Right atrium auricular region (tissue), 2 donors: ENCODE data around the gene C3orf18. TPM values are rescaled to one million over a fixed set of nuclear protein-coding genes. Genes with fewer than 3 reads are reported as not detected.
A peak's percentile ranks its signal among the peaks of the same experiment; 100 is the strongest.

Experiments
- DNase-seq: peaks from one replicate; pipeline ENCODE4 v3.0.0-alpha.2; 2019; ENCODE audit warnings: low spot score
- H3K27ac ChIP-seq, 2 donors: fragments of 200-600 bp; sonication (generic); 1 replicate in 1 of 2; 2 replicates in 1 of 2; pipeline ENCODE4 v1.5.1; 2016 to 2019
- H3K27me3 ChIP-seq, 2 donors: fragments of 200-600 bp; sonication (generic); one replicate each; pipeline versions ENCODE4 v1.5.1 to v1.6.0; 2017 to 2019
- H3K36me3 ChIP-seq: fragments of 200-600 bp; sonication (generic); one replicate; pipeline ENCODE4 v1.5.1; 2016
- H3K4me1 ChIP-seq, 2 donors: fragments of 200-600 bp; sonication (generic); one replicate each; pipeline versions ENCODE4 v1.5.1 to v1.6.0; 2017 to 2019
- H3K4me3 ChIP-seq, 2 donors: fragments of 200-600 bp; sonication (generic); 1 replicate in 1 of 2; 2 replicates in 1 of 2; pipeline ENCODE4 v1.5.1; 2017 to 2019; ENCODE audit warnings: mild to moderate bottlenecking in 1 of 2, moderate library complexity in 1 of 2
- H3K9me3 ChIP-seq, 2 donors: fragments of 200-600 bp; sonication (generic); one replicate each; pipeline ENCODE4 v1.5.1; 2019
- total RNA-seq, 2 donors: library from RNA; depleted of rRNA; stranded (reverse); fragments of >200 nt; gene quantifications; one replicate each; pipeline ENCODE4 v1.1.0, GENCODE V29; 2016
- TF ChIP-seq, protein P1 (sequence below), 2 donors: fragments of 200-600 bp; sonication (generic); IDR thresholded peaks; one replicate each; pipeline ENCODE4 v1.5.1; 2019; ENCODE audit warnings: antibody characterized with exemption in 2 of 2

C3orf18 gene
- total RNA-seq, 2 donors from 2014 or later, result 25.6 to 34.8 TPM

DNA sequence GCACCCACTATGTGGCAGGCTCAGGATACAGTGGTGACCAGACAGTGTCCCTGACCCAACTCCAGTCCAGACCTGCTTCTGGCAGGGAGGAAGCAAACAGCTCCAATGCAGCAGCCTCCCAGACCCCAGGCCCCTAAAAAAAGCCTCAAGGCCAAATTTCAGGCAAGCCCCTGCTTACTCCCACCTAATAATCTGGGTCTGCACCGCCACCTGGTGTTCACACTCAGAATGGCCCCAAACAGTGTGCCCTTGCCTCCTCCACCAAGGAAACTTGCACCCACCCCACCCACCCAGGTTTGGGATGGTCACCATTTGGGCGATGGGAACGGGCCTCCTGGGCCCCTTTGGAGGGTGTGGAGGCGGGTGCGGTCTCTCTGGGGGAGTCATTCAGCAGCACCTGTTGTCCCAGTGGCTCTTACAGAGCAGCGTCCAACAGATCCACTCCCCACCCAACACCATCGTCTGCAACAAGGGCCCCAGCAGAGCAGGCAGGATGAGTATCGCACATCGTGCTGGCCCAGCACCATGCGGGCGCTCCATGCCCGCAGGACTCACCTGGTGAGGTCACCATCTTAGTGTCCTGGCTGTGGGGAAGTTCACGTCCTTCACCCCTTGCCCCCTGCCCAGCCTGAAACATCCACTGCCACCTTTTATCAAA is 17.3 kb downstream of the C3orf18 start:
- H3K9me3 ChIP-seq, result no peaks in the 10 kb centered on the region
- no peaks in the 10 kb centered on the region for H3K27me3 ChIP-seq
- no peaks in the 10 kb centered on the region for H3K4me1 ChIP-seq
- H3K36me3 ChIP-seq, result no peaks in the 10 kb centered on the region
- no peak overlapping the region for H3K4me3 ChIP-seq
- H3K27ac ChIP-seq, result no peak overlapping the region
- TF ChIP-seq, protein P1, sequence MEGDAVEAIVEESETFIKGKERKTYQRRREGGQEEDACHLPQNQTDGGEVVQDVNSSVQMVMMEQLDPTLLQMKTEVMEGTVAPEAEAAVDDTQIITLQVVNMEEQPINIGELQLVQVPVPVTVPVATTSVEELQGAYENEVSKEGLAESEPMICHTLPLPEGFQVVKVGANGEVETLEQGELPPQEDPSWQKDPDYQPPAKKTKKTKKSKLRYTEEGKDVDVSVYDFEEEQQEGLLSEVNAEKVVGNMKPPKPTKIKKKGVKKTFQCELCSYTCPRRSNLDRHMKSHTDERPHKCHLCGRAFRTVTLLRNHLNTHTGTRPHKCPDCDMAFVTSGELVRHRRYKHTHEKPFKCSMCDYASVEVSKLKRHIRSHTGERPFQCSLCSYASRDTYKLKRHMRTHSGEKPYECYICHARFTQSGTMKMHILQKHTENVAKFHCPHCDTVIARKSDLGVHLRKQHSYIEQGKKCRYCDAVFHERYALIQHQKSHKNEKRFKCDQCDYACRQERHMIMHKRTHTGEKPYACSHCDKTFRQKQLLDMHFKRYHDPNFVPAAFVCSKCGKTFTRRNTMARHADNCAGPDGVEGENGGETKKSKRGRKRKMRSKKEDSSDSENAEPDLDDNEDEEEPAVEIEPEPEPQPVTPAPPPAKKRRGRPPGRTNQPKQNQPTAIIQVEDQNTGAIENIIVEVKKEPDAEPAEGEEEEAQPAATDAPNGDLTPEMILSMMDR (IDR thresholded peaks at IDR 0.05), result peak; percentile 71 to 84
- no peak for DNase-seq

DNA sequence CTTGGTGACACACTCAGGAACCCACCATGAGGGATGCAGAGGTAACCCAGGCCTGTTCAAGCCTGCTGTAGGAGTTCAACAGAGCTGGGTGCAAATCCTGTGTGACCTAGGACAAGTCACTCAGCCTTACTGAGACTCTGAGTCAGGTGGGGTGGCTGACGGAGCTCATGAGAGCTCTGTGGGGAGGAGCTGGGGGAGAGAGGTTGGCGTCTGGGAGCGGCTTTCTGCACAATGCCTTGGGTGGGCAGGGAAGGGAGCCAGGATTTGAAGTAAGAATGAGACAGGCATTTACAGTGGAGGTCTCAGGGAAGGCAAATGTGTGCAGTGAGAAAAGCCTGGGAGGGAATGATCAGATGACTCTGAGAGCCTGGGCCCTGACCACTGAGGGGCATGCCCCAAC is 18.3 kb downstream of the C3orf18 start:
- H3K4me1 ChIP-seq, result no peaks in the 10 kb centered on the region
- H3K9me3 ChIP-seq, result no peaks in the 10 kb centered on the region
- H3K4me3 ChIP-seq, result no peak overlapping the region
- TF ChIP-seq, protein P1 (IDR thresholded peaks at IDR 0.05), result no peak
- no peaks in the 10 kb centered on the region for H3K27me3 ChIP-seq
- DNase-seq, result no peak
- H3K27ac ChIP-seq, result no peak overlapping the region
- H3K36me3 ChIP-seq, result no peaks in the 10 kb centered on the region

DNA sequence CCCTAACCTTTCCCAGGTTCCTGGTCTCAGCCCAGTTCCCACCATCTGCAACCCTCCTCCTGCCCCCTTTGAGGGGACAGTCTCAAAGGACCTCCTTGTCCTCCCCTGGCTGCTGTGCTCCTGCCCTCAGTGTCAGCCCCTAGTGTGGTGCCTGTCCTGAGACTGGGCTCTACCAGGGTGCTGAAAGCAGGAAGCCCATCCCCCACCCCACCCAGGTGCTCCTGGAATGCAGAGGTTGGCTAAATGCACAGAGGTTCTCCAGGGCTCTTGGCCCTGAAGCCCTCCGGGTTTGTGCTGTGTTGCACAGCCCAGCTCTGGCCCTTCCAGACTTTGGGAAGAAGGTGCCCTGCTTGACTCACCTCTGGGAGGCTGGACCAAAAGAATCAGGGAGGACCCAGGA is 21.8 kb downstream of the C3orf18 start:
- no peak overlapping the region for H3K4me3 ChIP-seq
- no peaks in the 10 kb centered on the region for H3K4me1 ChIP-seq
- H3K36me3 ChIP-seq, result no peaks in the 10 kb centered on the region
- no peak overlapping the region for H3K27ac ChIP-seq
- DNase-seq, result no peak
- H3K27me3 ChIP-seq, result no peaks in the 10 kb centered on the region
- no peaks in the 10 kb centered on the region for H3K9me3 ChIP-seq
- TF ChIP-seq, protein P1 (IDR thresholded peaks at IDR 0.05), result no peak

DNA sequence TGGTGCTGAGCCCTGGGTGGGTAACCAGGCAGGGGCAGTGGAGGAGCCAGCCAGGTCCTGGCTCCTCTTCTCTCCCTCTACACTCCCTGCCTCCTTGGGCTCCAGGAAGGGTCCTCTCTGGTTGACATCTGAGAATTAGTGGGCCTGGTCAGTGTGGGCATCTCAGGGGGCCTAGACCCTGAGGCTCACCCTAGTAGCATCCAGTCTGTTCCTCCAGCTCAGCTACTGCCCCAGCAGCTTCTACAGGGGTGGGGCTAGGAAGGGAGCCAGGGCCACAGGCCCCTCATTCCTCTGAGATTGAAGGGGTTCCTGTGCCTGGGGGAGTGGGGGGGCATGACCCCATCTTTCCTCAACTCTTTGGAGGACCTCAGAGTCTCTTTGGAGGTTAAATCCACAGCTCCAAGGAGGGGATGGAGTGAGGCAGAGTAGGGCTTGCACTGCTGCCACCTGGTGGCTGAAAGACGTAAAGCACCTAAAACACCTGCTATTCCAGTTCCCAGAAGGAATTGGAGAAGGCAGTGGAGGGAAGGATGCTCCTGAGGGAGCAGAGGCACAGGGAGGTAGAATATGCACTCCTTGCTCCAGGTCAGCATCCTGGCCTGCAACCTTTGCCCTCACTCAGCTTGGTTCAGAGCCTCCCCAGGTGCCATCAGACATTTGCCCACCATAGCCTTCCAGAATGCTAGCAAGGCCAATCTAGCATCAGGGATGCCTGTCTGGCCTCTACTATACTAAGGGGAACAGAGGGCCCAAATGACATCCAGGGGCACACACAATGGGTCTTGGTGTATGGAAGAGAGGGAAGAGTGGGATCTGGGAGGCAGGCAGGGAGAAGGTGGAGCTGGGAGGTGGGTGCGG is 25.1 kb downstream of the C3orf18 start:
- TF ChIP-seq, protein P1 (IDR thresholded peaks at IDR 0.05), result peak; percentile 79 to 94
- no peaks in the 10 kb centered on the region for H3K9me3 ChIP-seq
- peak; percentile 82 for DNase-seq
- H3K4me3 ChIP-seq, result no peak overlapping the region
- no peak overlapping the region for H3K27ac ChIP-seq
- H3K36me3 ChIP-seq, result no peaks in the 10 kb centered on the region
- no peaks in the 10 kb centered on the region for H3K27me3 ChIP-seq
- H3K4me1 ChIP-seq, result no peaks in the 10 kb centered on the region

DNA sequence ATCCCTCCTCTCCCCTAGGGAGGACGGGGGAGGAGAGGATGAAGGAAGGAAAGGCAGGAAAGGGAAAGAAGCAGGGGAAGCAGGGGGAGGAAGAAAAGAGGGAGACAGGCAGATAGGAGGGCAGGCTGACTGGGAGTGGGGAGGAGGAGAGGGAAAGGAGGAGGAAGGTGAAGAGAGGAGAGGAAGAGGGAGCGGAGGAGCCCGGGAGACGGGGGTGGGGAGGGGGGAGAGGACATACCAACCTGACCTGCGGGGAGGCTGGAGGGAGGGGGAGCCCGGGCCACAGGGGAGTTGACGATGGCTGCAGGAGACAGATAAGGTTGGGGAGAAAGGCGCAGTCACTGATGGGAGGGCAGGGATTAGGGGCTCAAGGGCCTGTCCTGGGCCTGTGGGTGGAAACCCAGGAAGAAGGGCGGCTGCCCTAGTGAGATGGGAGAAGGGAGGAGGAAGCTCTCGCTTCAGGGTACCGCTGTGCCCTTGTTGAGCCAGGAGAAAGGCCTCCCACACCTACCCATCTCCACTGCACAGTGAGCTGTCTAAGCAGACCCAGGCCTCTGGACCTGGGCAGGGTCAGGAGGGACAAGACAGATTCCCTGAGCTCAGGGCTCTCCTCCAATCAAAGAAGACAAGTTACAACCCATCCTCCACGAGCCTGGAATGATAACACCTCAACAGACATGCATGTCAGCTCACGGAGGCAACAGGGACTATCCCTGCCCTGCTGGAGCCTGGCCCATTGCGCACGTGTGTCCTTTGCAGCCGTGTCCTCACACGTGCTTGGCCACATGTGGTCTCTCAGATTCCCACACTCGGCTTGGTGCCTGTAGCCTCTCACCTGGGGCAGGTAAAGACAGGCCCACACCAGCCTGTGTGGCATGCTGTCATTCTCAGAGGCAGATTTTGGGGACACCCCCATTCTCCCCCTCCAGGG is 27.9 kb downstream of the C3orf18 start:
- H3K4me3 ChIP-seq, result no peak overlapping the region
- H3K36me3 ChIP-seq, result no peaks in the 10 kb centered on the region
- H3K9me3 ChIP-seq, result no peaks in the 10 kb centered on the region
- H3K4me1 ChIP-seq, result no peaks in the 10 kb centered on the region
- DNase-seq, result no peak
- no peak overlapping the region for H3K27ac ChIP-seq
- TF ChIP-seq, protein P1 (IDR thresholded peaks at IDR 0.05), result no peak
- no peaks in the 10 kb centered on the region for H3K27me3 ChIP-seq
